ENCODE measurements around the gene ISL1. TPM values are rescaled to one million over a fixed set of nuclear protein-coding genes. Genes with fewer than 3 reads are reported as not detected.

ISL1 gene
- total RNA-seq: 25.0 TPM

GRCh38 chr5:51383131-51384121 is at the start of gene ISL1:
Gene ISL1 (plus strand): TSS chr5:51383448. CDS start chr5:51383672, 224 bp downstream.
- H3K27me3 ChIP-seq: no peaks in the 10 kb centered on the region
- H3K36me3 ChIP-seq: no peaks in the 10 kb centered on the region
- no peaks in the 10 kb centered on the region for H3K4me1 ChIP-seq
- no peaks in the 10 kb centered on the region for H3K9me3 ChIP-seq
- TF ChIP-seq POLR2A (IDR thresholded peaks at IDR 0.05) (peak in 1 of 2 donors; percentile 99), POLR2AphosphoS5 (IDR thresholded peaks at IDR 0.05; ENCODE audit: insufficient read depth in 1 of 2, low read depth in 1 of 2) (peak; percentile 88 to 100), CTCF (IDR thresholded peaks at IDR 0.05) (no peak)
- H3K27ac ChIP-seq: peak within 1 kb of the TSS; percentile 99
- no peak for DNase-seq (ENCODE audit: extremely low spot score in 2 of 2)
- intact Hi-C loops (cut with DNase I): loop anchor here (10.0 kb wide), 1 partner anchor 1411 kb away; no protein-coding TSS in a partner anchor
- peak within 1 kb of the TSS; percentile 70 to 78 for H3K4me3 ChIP-seq

GRCh38 chr5:51336878-51337277 is 46.4 kb upstream of the ISL1 start:
- Histone ChIP-seq H3K27ac (no peak overlapping the region), H3K36me3 (no peaks in the 10 kb centered on the region), H3K27me3 (no peaks in the 10 kb centered on the region), H3K4me1 (no peaks in the 10 kb centered on the region), H3K4me3 (no peak overlapping the region), H3K9me3 (no peaks in the 10 kb centered on the region)
- intact Hi-C loops (cut with DNase I): no loop called here
- TF ChIP-seq CTCF (IDR thresholded peaks at IDR 0.05): no peak
- no peak for TF ChIP-seq POLR2A (IDR thresholded peaks at IDR 0.05)
- TF ChIP-seq POLR2AphosphoS5 (IDR thresholded peaks at IDR 0.05; ENCODE audit: insufficient read depth in 1 of 2, low read depth in 1 of 2): no peak
- DNase-seq (ENCODE audit: extremely low spot score in 2 of 2): no peak

- Histone ChIP-seq H3K9me3 (no peaks in the 10 kb centered on the region), H3K36me3 (no peaks in the 10 kb centered on the region), H3K27me3 (no peaks in the 10 kb centered on the region), H3K27ac (no peak overlapping the region), H3K4me3 (no peak overlapping the region), H3K4me1 (no peaks in the 10 kb centered on the region)
- TF ChIP-seq CTCF (IDR thresholded peaks at IDR 0.05) (no peak), POLR2AphosphoS5 (IDR thresholded peaks at IDR 0.05; ENCODE audit: insufficient read depth in 1 of 2, low read depth in 1 of 2) (no peak), POLR2A (IDR thresholded peaks at IDR 0.05) (no peak)
- no peak for DNase-seq (ENCODE audit: extremely low spot score in 2 of 2)
- intact Hi-C loops (cut with DNase I): no loop called here
Measured at GRCh38 chr5:51345106-51345505, 38.1 kb upstream of the ISL1 start.

GRCh38 chr5:51347157-51347556 is 36.1 kb upstream of the ISL1 start:
- Histone ChIP-seq H3K27me3 (no peaks in the 10 kb centered on the region), H3K4me1 (no peaks in the 10 kb centered on the region), H3K36me3 (no peaks in the 10 kb centered on the region), H3K9me3 (no peaks in the 10 kb centered on the region), H3K27ac (no peak overlapping the region), H3K4me3 (no peak overlapping the region)
- DNase-seq (ENCODE audit: extremely low spot score in 2 of 2): no peak
- intact Hi-C loops (cut with DNase I): no loop called here
- no peak for TF ChIP-seq POLR2A (IDR thresholded peaks at IDR 0.05)
- no peak for TF ChIP-seq CTCF (IDR thresholded peaks at IDR 0.05)
- TF ChIP-seq POLR2AphosphoS5 (IDR thresholded peaks at IDR 0.05; ENCODE audit: insufficient read depth in 1 of 2, low read depth in 1 of 2): no peak

GRCh38 chr5:51347704-51348103 is 35.5 kb upstream of the ISL1 start:
- Histone ChIP-seq H3K27ac (no peak overlapping the region), H3K4me1 (no peaks in the 10 kb centered on the region), H3K9me3 (no peaks in the 10 kb centered on the region), H3K36me3 (no peaks in the 10 kb centered on the region), H3K4me3 (no peak overlapping the region), H3K27me3 (no peaks in the 10 kb centered on the region)
- no peak for TF ChIP-seq POLR2A (IDR thresholded peaks at IDR 0.05)
- DNase-seq (ENCODE audit: extremely low spot score in 2 of 2): no peak
- intact Hi-C loops (cut with DNase I): no loop called here
